Neural progenitor cell (in vitro differentiated cells): ENCODE results near the gene GPRIN3.

ENCODE experiments used
- CTCF ChIP-seq: fragments of 200-600 bp; sonication (generic); IDR thresholded peaks from 2 replicates; pipeline ENCODE4 v1.5.1; 2017; ENCODE audit warnings: antibody characterized with exemption, mild to moderate bottlenecking
- EZH2 ChIP-seq: fragments of 200-600 bp; sonication (generic); IDR thresholded peaks from 2 replicates; pipeline ENCODE4 v1.6.1; 2017; ENCODE audit warnings: antibody characterized with exemption, mild to moderate bottlenecking, moderate library complexity
- EZH2phosphoT487 ChIP-seq: fragments of 200-600 bp; sonication (generic); IDR thresholded peaks from 2 replicates; pipeline ENCODE4 v1.6.1; 2017; ENCODE audit warnings: antibody characterized with exemption

GRCh38 chr4:89253935-89254334 lies 53.7 kb downstream of the GPRIN3 start:
- TF ChIP-seq CTCF (no peak), EZH2 (no peak), EZH2phosphoT487 (no peak)
